Memory B cell (primary cell): ENCODE results near the gene RTN1.

Experiments used
- ATAC-seq: fragments of 150-1000 bp; cut with Tn5 transposase; 2 replicates; pipeline ENCODE4 v1.10.0; 2021; ENCODE audit warnings: low read depth, mild to moderate bottlenecking, moderate library complexity
- DNase-seq, 2 donors: peaks; one replicate each; pipeline ENCODE4 v3.0.0; 2022; ENCODE audit warnings: low spot score in 2 of 2
- H3K27ac Mint-ChIP-seq: one replicate; pipeline ENCODE4 v1.8.0; 2022; ENCODE audit warnings: mild to moderate bottlenecking, moderate library complexity, mixed read lengths
- H3K27me3 Mint-ChIP-seq: one replicate; pipeline ENCODE4 v1.8.0; 2022; ENCODE audit warnings: mixed read lengths
- H3K36me3 Mint-ChIP-seq: one replicate; pipeline ENCODE4 v1.8.0; 2022; ENCODE audit warnings: mild to moderate bottlenecking, mixed read lengths
- H3K4me1 Mint-ChIP-seq: one replicate; pipeline ENCODE4 v1.8.0; 2022; ENCODE audit warnings: mixed read lengths
- H3K4me3 Mint-ChIP-seq: one replicate; pipeline ENCODE4 v1.8.0; 2022; ENCODE audit warnings: mild to moderate bottlenecking, moderate library complexity, mixed read lengths
- H3K9me3 Mint-ChIP-seq: one replicate; pipeline ENCODE4 v1.8.0; 2022; ENCODE audit warnings: mixed read lengths

The RTN1 gene

DNA sequence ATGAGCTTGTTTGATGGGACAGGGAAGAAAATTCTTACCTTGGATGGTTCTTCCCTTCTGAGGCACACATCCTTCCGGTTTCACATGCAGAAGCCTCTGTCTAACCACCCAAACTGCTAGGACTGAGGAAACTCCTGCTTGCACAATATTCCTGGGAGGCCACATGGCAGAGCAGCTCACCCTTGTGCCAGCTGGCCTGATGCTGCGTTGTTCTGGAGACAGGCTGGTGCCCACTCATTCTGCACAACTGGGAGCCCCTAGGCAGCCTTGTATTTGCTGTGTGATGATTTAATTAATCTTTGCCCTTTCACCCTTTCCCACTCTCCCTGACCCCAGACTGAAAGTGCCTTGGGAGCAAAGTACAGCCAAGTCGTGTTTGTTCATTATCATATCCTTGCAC lies 130.8 kb downstream of the RTN1 start:
- ATAC-seq = no peak
- peaks cover 4% of the 10 kb centered on the region for H3K9me3 Mint-ChIP-seq
- DNase-seq = no peak

DNA sequence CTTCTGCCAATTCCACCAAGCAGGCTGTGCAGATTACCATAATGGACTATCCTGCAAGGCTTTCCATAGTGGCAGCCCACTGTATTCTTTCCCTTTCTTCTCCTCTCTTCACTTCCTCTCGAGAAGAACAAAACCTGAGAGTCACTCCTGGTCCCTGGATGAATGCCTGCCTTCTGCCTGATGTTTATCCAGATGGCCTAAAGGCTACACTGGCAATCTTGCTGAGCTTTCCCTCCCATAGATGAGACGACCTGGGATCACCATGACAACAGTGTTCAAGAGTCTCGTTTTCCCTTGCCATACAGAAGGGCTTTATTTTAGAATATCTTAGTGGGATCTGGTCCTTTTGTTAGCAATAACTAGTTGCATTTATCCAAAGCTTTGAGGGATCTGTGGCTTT lies 142.3 kb downstream of the RTN1 start:
- ATAC-seq (no peak), DNase-seq (no peak)
- no peaks in the 10 kb centered on the region for H3K9me3 Mint-ChIP-seq
- no peaks in the 10 kb centered on the region for H3K36me3 Mint-ChIP-seq
- H3K27ac Mint-ChIP-seq = no peak overlapping the region
- H3K4me1 Mint-ChIP-seq = no peaks in the 10 kb centered on the region
- H3K4me3 Mint-ChIP-seq = no peak overlapping the region
- H3K27me3 Mint-ChIP-seq = peaks cover 1% of the 10 kb centered on the region

More for the DNA sequence above, 130.8 kb downstream of the RTN1 start:
- Mint-ChIP-seq H3K4me1 (no peaks in the 10 kb centered on the region), H3K27me3 (peaks cover 2% of the 10 kb centered on the region), H3K36me3 (no peaks in the 10 kb centered on the region), H3K4me3 (no peak overlapping the region), H3K27ac (no peak overlapping the region)

DNA sequence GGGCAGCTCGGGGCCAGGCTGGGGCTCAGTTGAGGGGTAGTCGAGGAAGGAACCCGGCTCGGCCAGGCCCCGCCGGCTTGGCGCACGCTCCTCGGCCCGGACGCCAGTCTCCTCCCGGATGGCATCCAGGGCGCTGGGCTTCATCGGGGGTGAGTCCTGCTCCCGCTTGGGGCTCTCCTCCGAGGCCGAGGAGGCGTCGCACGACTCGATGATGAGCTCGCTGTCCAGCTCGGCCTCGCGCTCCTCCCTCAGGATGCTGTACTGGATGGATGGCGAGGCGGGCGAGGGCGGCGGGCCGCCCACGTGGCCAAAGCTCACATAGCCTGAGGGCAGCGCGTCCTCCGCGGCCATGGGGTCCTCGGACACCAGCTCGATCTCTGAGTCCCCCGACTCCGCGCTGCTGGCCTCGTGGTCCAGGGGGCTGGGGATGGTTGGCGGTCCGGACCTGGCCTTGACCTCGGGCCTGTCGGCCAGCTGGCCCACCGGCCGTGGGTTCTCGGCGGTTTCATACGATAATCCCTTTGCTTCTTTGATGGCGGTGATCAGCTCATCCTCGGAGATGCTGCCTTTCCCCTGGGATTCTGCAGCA lies 143.4 kb downstream of the RTN1 start:
- no peaks in the 10 kb centered on the region for H3K36me3 Mint-ChIP-seq
- no peak overlapping the region for H3K4me3 Mint-ChIP-seq
- H3K9me3 Mint-ChIP-seq = no peaks in the 10 kb centered on the region
- peaks cover 1% of the 10 kb centered on the region for H3K27me3 Mint-ChIP-seq
- H3K4me1 Mint-ChIP-seq = no peaks in the 10 kb centered on the region
- DNase-seq (no peak), ATAC-seq (no peak)
- H3K27ac Mint-ChIP-seq = no peak overlapping the region

DNA sequence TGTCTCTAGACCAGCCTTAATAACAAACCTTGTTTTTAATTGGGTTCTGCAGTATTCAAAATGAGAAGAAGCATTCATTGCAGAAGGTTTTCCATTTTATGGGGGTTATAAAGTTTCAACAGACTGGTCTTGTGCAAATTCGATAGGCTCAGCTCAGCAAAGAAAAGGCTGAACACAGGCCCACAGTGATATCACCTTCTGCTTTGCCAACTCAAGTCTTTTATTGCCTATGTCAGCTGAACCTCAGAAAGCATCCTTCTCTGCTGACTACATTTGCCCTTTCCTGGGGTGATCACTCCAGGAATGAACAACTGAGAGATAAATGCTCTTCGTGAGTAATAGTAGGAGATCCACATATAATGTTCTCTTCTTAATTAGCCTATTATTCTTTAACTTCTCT lies 159.5 kb downstream of the RTN1 start:
- no peak for ATAC-seq
- Mint-ChIP-seq H3K4me3 (no peak overlapping the region), H3K9me3 (no peaks in the 10 kb centered on the region)

DNA sequence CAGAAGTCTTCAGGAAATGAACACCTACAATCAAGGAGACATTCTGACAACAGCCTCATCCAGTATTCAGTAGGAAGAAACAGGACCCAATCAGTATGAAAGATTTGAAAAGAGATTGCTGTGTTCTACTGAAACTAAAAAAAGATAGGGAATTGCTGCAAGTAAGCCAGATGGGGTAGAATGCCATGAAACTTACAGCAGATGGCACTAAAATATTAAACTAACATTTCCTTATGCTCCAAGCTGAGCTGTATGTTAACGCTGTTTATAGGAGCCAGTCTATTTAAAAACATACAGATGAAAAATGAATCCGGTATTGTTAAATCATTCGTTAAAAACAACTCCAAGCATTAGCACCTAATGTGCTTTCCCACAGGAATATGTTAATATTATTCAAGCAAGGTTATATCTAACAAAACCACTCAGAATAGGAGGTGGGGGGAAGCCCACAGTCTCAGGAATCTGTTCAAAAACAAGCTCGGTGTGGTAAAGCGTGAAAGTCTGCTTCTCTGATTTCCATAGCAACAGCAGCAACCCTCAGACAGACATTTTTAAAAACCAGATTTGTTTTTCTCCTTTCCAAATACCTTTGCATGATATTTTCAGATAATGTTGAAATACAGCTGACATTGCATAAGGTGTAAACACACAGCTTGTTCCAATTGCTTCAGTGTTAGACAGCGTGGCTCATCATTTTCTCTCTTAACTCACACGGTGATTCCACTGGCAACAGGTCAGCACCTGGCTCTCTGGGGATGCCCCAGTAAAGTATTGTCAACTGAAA lies 162.6 kb downstream of the RTN1 start:
- Mint-ChIP-seq H3K4me3 (no peak overlapping the region), H3K36me3 (no peaks in the 10 kb centered on the region), H3K9me3 (peaks cover 1% of the 10 kb centered on the region), H3K27ac (no peak overlapping the region), H3K4me1 (no peaks in the 10 kb centered on the region), H3K27me3 (peaks cover 1% of the 10 kb centered on the region)
- DNase-seq = no peak
- ATAC-seq = no peak

More for the DNA sequence above, 159.5 kb downstream of the RTN1 start:
- H3K27me3 Mint-ChIP-seq = peaks cover 2% of the 10 kb centered on the region
- H3K36me3 Mint-ChIP-seq = no peaks in the 10 kb centered on the region
- no peak for DNase-seq
- no peak overlapping the region for H3K27ac Mint-ChIP-seq
- H3K4me1 Mint-ChIP-seq = no peaks in the 10 kb centered on the region

DNA sequence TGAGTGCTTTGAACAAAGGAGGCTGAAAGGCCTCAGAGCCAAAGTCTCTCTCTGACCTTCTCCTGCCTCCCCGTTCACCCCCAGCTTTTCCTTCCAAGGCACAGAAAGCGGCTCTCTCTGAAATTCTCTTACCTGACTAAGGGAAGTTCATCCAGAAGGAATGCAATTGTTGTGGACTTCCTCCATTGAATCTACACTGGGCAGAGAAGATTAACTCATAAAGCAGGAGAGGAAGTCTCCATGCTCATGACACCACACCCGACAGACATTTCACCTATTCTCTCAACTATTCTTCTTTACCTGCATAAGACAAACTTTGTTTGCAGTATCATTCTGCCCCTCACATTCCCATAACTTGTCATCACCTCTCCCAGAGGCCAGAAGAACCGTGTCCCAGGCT lies 164.7 kb downstream of the RTN1 start:
- Mint-ChIP-seq H3K4me3 (no peak overlapping the region), H3K36me3 (no peaks in the 10 kb centered on the region), H3K9me3 (peaks cover 7% of the 10 kb centered on the region), H3K4me1 (no peaks in the 10 kb centered on the region), H3K27me3 (peaks cover 2% of the 10 kb centered on the region), H3K27ac (no peak overlapping the region)
- DNase-seq (no peak), ATAC-seq (no peak)

DNA sequence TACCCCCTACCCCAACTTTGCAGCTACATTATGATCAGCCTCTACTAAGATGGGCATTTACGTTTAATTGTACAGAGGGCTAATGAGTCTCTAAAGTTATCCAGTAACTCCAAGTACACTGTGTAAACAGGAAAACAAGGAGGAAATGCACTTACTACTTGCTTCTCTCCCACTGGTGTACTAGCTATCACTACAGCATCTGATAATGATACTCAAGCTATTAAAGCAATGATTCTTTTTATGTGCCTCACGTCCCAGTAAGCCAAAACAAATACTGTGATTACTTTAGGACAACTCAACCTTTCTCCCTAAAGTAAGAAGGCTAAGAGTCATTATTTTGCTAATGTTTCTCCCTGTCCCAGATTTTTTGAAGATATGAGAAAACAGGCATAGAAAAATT lies 165.3 kb downstream of the RTN1 start:
- H3K4me1 Mint-ChIP-seq = no peaks in the 10 kb centered on the region
- H3K27ac Mint-ChIP-seq = no peak overlapping the region
- H3K4me3 Mint-ChIP-seq = no peak overlapping the region
- H3K9me3 Mint-ChIP-seq = peaks cover 7% of the 10 kb centered on the region
- no peak for DNase-seq
- no peak for ATAC-seq
- no peaks in the 10 kb centered on the region for H3K36me3 Mint-ChIP-seq
- peaks cover 2% of the 10 kb centered on the region for H3K27me3 Mint-ChIP-seq

DNA sequence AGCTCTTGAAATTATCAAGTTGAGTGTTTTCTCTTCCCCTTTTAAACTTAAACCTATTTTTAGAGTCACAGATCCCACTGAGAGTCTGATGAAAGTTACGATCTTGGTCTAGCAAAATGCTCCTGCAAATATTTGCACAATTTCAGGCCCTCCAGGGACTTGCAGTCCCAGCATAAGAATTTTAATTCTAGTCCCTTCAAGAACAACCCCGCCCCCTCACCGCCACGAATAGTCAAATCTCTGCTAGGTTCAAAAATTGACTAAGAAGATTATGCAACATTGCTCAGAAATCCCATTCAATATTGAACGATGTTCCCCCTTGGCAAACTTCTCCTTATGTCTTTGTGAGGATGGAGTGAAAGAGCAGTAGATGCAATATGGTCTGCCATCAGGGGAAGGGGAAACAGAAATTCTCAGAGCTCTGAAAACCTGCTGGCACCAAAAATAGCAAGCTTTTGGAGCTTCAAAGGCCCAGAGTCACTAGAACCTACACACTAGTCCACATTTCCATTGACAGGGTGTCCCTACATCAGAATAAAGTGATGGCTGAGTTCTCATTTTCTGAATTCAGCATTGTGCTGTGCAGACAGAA lies 166.4 kb downstream of the RTN1 start:
- Mint-ChIP-seq H3K27me3 (peaks cover 2% of the 10 kb centered on the region), H3K4me1 (no peaks in the 10 kb centered on the region), H3K36me3 (no peaks in the 10 kb centered on the region), H3K27ac (no peak overlapping the region), H3K4me3 (no peak overlapping the region), H3K9me3 (peaks cover 7% of the 10 kb centered on the region)
- DNase-seq = no peak
- no peak for ATAC-seq

DNA sequence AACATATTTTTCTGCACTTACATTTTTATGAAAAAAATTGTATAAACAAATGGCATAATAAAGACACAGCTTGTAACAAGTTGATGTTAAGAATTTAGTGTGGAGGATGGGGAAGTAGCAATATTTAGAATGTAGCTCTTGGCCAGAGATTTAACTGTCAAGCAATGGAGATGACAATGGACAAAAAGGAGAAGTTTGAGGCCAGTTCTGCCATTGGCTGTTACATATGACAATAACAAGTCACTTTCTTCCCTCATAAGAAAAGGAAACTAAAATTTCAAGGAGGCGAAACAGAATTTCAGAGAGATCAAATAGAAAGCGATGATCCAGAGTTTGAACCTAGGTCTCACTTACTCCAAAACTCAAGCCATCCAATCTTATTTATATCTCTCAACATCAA lies 171.1 kb downstream of the RTN1 start:
- H3K27me3 Mint-ChIP-seq = peaks cover 2% of the 10 kb centered on the region
- H3K27ac Mint-ChIP-seq = no peak overlapping the region
- ATAC-seq (no peak), DNase-seq (no peak)
- H3K4me1 Mint-ChIP-seq = no peaks in the 10 kb centered on the region
- H3K4me3 Mint-ChIP-seq = no peak overlapping the region
- H3K9me3 Mint-ChIP-seq = peaks cover 7% of the 10 kb centered on the region
- no peaks in the 10 kb centered on the region for H3K36me3 Mint-ChIP-seq

DNA sequence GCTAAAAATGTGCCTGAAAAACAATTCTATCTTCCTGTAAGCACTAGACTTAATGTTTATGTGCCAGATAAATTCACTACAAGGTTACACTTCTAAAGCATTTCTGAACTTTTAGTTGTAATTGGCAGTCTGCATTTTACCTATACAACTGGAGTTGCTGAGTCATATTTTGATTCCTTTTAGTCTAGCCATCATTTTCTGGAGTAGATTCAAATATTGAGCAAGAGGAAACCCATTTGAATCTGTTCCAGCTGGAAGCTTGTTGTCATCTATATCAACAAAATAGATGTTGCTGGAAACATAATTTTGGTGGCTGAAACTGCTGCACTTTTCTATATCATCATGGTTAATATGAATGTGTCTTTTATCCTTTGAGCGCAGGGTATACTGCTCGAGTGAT lies 171.8 kb downstream of the RTN1 start:
- Mint-ChIP-seq H3K4me1 (no peaks in the 10 kb centered on the region), H3K9me3 (peaks cover 7% of the 10 kb centered on the region), H3K27ac (no peak overlapping the region), H3K36me3 (no peaks in the 10 kb centered on the region), H3K27me3 (peaks cover 3% of the 10 kb centered on the region), H3K4me3 (no peak overlapping the region)
- ATAC-seq (no peak), DNase-seq (no peak)

DNA sequence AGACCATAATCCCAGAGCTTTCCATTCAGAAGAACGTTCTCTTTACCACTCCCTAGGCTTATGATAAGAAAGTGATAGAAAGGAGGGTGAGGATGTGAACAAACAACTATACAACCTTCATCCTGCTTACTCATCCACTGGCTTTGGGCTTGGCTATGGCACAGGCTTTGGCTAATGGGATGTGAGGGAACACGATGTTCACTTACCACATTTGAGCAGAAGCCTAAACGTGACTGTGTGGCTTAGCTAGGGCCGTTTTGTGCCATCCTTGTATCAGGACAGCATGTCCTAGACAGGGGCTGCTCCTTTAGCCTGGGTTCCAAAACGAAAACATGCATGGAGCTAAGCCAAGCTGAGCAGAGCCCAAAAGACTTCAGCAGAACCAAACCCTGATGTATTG lies 175.4 kb downstream of the RTN1 start:
- Mint-ChIP-seq H3K36me3 (no peaks in the 10 kb centered on the region), H3K4me3 (no peak overlapping the region), H3K27me3 (peaks cover 1% of the 10 kb centered on the region), H3K4me1 (no peaks in the 10 kb centered on the region), H3K9me3 (peaks cover 4% of the 10 kb centered on the region), H3K27ac (no peak overlapping the region)
- ATAC-seq (no peak), DNase-seq (no peak)

DNA sequence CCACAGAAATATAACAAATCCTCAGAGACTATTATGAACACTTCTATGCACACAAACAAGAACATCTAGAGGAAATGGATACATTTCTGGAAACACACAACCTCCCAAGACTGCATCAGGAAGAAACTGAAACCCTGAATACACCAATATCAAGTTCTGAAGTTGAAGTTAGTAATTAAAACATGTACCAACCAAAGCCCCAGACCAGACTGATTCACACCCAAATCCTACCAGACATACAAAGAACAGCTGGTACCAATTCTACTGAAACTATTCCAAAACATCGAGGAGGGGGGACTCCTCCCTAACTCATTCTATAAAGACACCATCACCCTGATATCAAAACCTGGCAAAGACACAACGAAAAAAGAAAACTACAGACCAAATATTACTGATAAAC lies 179.3 kb downstream of the RTN1 start:
- no peak overlapping the region for H3K4me3 Mint-ChIP-seq
- no peak overlapping the region for H3K27ac Mint-ChIP-seq
- H3K36me3 Mint-ChIP-seq = no peaks in the 10 kb centered on the region
- no peaks in the 10 kb centered on the region for H3K4me1 Mint-ChIP-seq
- no peak for DNase-seq
- no peak for ATAC-seq
- peaks cover 4% of the 10 kb centered on the region for H3K9me3 Mint-ChIP-seq
- H3K27me3 Mint-ChIP-seq = peaks cover 7% of the 10 kb centered on the region

DNA sequence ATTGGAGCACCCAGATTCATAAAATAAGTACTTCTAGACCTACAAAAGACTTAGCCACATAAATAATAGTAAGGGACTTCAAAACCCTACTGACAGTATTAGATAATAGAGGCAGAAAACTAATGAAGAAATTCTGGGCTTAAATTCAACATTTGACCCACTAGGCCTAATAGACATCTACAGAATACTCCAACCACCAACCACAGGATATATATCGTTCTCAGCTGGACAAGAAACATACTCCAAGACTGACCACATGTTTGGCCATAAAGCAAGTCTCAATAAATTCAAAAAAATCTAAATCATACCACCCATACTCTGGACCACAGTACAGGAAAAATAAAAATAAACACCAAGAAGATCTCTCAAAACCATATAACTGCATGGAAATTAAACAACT lies 180.2 kb downstream of the RTN1 start:
- H3K27ac Mint-ChIP-seq = no peak overlapping the region
- peaks cover 4% of the 10 kb centered on the region for H3K9me3 Mint-ChIP-seq
- H3K4me1 Mint-ChIP-seq = no peaks in the 10 kb centered on the region
- ATAC-seq = no peak
- H3K4me3 Mint-ChIP-seq = no peak overlapping the region
- DNase-seq = no peak
- H3K27me3 Mint-ChIP-seq = peaks cover 7% of the 10 kb centered on the region
- no peaks in the 10 kb centered on the region for H3K36me3 Mint-ChIP-seq

DNA sequence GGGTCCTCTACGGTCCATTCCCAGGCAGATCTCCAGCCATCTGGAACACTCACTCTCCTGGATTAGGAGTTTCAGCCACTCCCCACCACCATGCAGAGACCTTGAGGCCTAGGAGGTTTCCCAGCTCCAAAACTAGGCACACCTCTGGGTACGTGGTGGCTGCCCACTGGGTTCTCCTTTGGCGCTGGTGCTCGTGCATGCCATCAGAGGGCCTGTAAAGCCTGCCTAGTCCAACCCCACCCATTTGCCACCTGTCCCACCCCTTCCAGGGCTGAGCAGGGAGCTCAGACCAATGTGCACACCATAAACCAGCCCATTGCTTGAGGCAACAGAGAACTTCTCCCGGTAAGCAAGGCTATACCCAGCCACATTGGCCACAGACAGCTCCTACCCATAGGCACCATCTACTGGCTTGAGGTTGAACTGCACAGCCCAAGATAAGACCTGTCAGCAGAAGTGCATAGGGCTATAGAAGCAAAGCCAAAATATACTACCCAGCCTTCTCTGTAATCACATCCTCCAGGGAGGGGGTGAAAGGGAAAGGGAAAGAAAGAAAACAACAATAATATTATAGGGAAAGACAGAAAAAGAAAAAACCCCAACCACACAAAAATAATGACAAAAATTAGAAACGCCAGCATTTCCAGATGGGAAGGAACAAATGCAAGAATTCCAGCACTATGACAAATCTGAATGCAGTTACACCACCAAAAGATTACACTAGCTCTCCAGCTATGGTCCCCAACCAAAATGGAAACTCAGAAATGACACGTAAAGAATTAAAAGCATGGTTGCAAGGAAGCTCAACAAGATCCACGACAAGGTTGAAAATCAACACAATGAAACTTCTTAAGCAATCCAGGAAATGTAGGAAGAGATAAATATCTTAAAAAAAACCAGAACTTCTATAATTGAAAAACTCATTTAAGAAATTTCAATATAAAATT lies 182.1 kb downstream of the RTN1 start:
- ATAC-seq (peak; percentile 39), DNase-seq (no peak)
- Mint-ChIP-seq H3K9me3 (peaks cover 4% of the 10 kb centered on the region), H3K27ac (no peak overlapping the region), H3K36me3 (no peaks in the 10 kb centered on the region), H3K4me1 (no peaks in the 10 kb centered on the region), H3K4me3 (no peak overlapping the region), H3K27me3 (peaks cover 5% of the 10 kb centered on the region)
